Esophagus squamous epithelium (tissue), 4 donors: Measurements from ENCODE around the gene MOGAT2.
"Not testable (repeated sequence)": the region's sequence is repeated elsewhere in the genome, so short reads cannot be mapped to it uniquely, and the experiment has no call there.

Experiments
- POLR2A ChIP-seq, 4 donors: fragments of 450-650 bp; IDR thresholded peaks; one replicate each; pipeline ENCODE4 v1.6.1; 2017; ENCODE audit warnings: antibody characterized with exemption in 4 of 4, mild to moderate bottlenecking in 4 of 4, moderate library complexity in 3 of 4
- TF ChIP-seq, protein P1 (sequence below), 6 experiments: fragments of 450-650 bp in 4 of 6; fragments of 200-600 bp in 2 of 6; sonication (generic) in 2 of 6; IDR thresholded peaks; one replicate each; pipeline ENCODE4 v1.5.1; 2016 to 2019; ENCODE audit warnings: antibody characterized with exemption in 6 of 6, mild to moderate bottlenecking in 4 of 6, moderate library complexity in 4 of 6

DNA sequence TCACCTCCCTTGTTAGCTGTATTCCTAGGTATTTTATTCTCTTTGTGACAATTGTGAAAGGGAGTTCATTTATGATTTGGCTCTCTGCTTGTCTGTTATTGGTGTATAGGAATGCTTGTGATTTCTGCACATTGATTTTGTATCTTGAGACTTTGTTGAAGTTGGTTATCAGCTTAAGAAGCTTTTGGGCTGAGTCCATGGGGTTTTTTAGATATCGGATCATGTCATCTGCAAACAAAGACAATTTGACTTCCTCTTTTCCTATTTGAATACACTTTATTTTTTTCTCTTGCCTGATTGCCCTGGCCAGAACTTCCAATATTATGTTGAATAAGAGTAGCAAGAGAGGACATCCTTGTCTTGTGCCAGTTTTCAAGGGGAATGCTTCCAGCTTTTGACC, 33.8 kb upstream of the MOGAT2 start:
- TF ChIP-seq, protein P1, sequence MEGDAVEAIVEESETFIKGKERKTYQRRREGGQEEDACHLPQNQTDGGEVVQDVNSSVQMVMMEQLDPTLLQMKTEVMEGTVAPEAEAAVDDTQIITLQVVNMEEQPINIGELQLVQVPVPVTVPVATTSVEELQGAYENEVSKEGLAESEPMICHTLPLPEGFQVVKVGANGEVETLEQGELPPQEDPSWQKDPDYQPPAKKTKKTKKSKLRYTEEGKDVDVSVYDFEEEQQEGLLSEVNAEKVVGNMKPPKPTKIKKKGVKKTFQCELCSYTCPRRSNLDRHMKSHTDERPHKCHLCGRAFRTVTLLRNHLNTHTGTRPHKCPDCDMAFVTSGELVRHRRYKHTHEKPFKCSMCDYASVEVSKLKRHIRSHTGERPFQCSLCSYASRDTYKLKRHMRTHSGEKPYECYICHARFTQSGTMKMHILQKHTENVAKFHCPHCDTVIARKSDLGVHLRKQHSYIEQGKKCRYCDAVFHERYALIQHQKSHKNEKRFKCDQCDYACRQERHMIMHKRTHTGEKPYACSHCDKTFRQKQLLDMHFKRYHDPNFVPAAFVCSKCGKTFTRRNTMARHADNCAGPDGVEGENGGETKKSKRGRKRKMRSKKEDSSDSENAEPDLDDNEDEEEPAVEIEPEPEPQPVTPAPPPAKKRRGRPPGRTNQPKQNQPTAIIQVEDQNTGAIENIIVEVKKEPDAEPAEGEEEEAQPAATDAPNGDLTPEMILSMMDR (IDR thresholded peaks at IDR 0.05), result not testable (repeated sequence)
- TF ChIP-seq POLR2A (IDR thresholded peaks at IDR 0.05), result not testable (repeated sequence)
